ENCODE results near the gene TSKS. TPM values are rescaled to one million over a fixed set of nuclear protein-coding genes. Genes with fewer than 3 reads are reported as not detected.

The TSKS gene
- total and polyA plus RNA-seq, 2 of the 13 experiments (the other 11 are each of a cell fraction or from before 2014, with no cell fraction given) = 0.03 TPM; not detected in 1

GRCh38 chr19:49805822-49806619 lies 42.9 kb upstream of the TSKS start:
- Histone ChIP-seq H3K27me3 (ENCODE audit: control insufficient read depth in 1 of 2, insufficient read depth in 2 of 2, low read length in 2 of 2) (no peaks in the 10 kb centered on the region), H2AFZ (ENCODE audit: low read length) (no peak overlapping the region), H4K20me1 (ENCODE audit: insufficient read depth, low read length) (no peaks in the 10 kb centered on the region), H3K36me3 (replicated peaks in 1 of 2; ENCODE audit: control insufficient read depth in 1 of 2, insufficient read depth in 2 of 2, low read length in 2 of 2) (peaks cover 3 to 14% of the 10 kb centered on the region in 2 experiments; a peak in 3 of 5 replicates), H3K9me3 (ENCODE audit: low read length) (no peaks in the 10 kb centered on the region), H3K27ac (ENCODE audit: extremely low read length, insufficient read depth, low read length) (no peak overlapping the region), H3K4me2 (ENCODE audit: low read depth, low read length) (no peak overlapping the region), H3K4me1 (ENCODE audit: insufficient read depth, low read length) (peaks cover 14% of the 10 kb centered on the region), H3K9ac (ENCODE audit: insufficient read depth, low read depth, low read length) (no peak overlapping the region), H3K79me2 (ENCODE audit: insufficient read depth, low read length) (no peaks in the 10 kb centered on the region), H3K4me3 (replicated peaks in 1 of 3; ENCODE audit: insufficient read depth in 1 of 3, low read depth in 2 of 3, low read length in 3 of 3) (no peak overlapping the region)
- TF ChIP-seq ZNF629 (CRISPR knock-in tag; conservative IDR thresholded peaks at IDR 0.05) (peak; percentile 82), NFE2L1 (CRISPR knock-in tag; IDR thresholded peaks at IDR 0.05; ENCODE audit: borderline replicate concordance) (no peak), GTF2F1 (IDR thresholded peaks at IDR 0.05; ENCODE audit: low read length) (no peak)
- FAIRE-seq (no peak), DNase-seq (ENCODE audit: low spot score) (no peak), ATAC-seq (no peak)
- BruUV-seq (replicated peaks) = no TSS peak
- POLR2A ChIA-PET = no interaction called here
- WGBS (ENCODE audit: low lambda C conversion rate) = 97% methylated on average over 8 of the region's 20 CpGs
- in situ Hi-C loops (cut with HindIII; ENCODE audit: extremely low pct_ligation_motif_present, low pct_unique_long_range_greater_than_20kb) (no loop called here), intact Hi-C loops (cut with micrococcal nuclease; ENCODE audit: unreplicated experiment) (no loop called here)
- CTCF ChIA-PET (ENCODE audit: low intra/inter-chr PET ratio, low total read pairs) = no interaction called here

GRCh38 chr19:49803529-49803856 lies 40.4 kb upstream of the TSKS start:
- Histone ChIP-seq H3K27me3 (ENCODE audit: control insufficient read depth in 1 of 2, insufficient read depth in 2 of 2, low read length in 2 of 2) (no peaks in the 10 kb centered on the region), H3K4me1 (ENCODE audit: insufficient read depth, low read length) (no peaks in the 10 kb centered on the region), H3K79me2 (ENCODE audit: insufficient read depth, low read length) (no peaks in the 10 kb centered on the region), H3K27ac (ENCODE audit: extremely low read length, insufficient read depth, low read length) (no peak overlapping the region), H4K20me1 (ENCODE audit: insufficient read depth, low read length) (no peaks in the 10 kb centered on the region), H3K9ac (ENCODE audit: insufficient read depth, low read depth, low read length) (no peak overlapping the region), H3K4me2 (ENCODE audit: low read depth, low read length) (no peak overlapping the region), H3K4me3 (replicated peaks in 1 of 3; ENCODE audit: insufficient read depth in 1 of 3, low read depth in 2 of 3, low read length in 3 of 3) (no peak overlapping the region), H3K36me3 (replicated peaks in 1 of 2; ENCODE audit: control insufficient read depth in 1 of 2, insufficient read depth in 2 of 2, low read length in 2 of 2) (peaks cover 8 to 29% of the 10 kb centered on the region in 2 experiments; a peak in 4 of 5 replicates), H2AFZ (ENCODE audit: low read length) (no peak overlapping the region), H3K9me3 (ENCODE audit: low read length) (no peaks in the 10 kb centered on the region)
- BruUV-seq (replicated peaks) = no TSS peak
- CTCF ChIA-PET (ENCODE audit: low intra/inter-chr PET ratio, low total read pairs) = no interaction called here
- POLR2A ChIA-PET = no interaction called here
- intact Hi-C loops (cut with micrococcal nuclease; ENCODE audit: unreplicated experiment) = no loop called here
- WGBS (ENCODE audit: low lambda C conversion rate) = 98% methylated on average over 6 of the region's 6 CpGs
- no peak for DNase-seq (ENCODE audit: low spot score)
- in situ Hi-C loops (cut with HindIII; ENCODE audit: extremely low pct_ligation_motif_present, low pct_unique_long_range_greater_than_20kb) = no loop called here
- ATAC-seq = no peak
- FAIRE-seq = no peak
- TF ChIP-seq, protein P1, sequence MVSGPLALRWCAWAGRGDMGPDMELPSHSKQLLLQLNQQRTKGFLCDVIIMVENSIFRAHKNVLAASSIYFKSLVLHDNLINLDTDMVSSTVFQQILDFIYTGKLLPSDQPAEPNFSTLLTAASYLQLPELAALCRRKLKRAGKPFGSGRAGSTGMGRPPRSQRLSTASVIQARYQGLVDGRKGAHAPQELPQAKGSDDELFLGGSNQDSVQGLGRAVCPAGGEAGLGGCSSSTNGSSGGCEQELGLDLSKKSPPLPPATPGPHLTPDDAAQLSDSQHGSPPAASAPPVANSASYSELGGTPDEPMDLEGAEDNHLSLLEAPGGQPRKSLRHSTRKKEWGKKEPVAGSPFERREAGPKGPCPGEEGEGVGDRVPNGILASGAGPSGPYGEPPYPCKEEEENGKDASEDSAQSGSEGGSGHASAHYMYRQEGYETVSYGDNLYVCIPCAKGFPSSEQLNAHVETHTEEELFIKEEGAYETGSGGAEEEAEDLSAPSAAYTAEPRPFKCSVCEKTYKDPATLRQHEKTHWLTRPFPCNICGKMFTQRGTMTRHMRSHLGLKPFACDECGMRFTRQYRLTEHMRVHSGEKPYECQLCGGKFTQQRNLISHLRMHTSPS (CRISPR knock-in tag; IDR thresholded peaks at IDR 0.05; ENCODE audit: low read depth) = no peak
- TF ChIP-seq NFIB (CRISPR knock-in tag; IDR thresholded peaks at IDR 0.05; ENCODE audit: borderline replicate concordance) (no peak), ISL2 (CRISPR knock-in tag; IDR thresholded peaks at IDR 0.05) (no peak), MYNN (CRISPR knock-in tag; IDR thresholded peaks at IDR 0.05; ENCODE audit: low read depth) (no peak), ZNF772 (CRISPR knock-in tag; IDR thresholded peaks at IDR 0.05) (no peak), FOXA1 (IDR thresholded peaks at IDR 0.05) (no peak), FOXA1 (CRISPR knock-in tag; IDR thresholded peaks at IDR 0.05) (no peak), KDM6A (CRISPR knock-in tag; IDR thresholded peaks at IDR 0.05; ENCODE audit: low read depth) (no peak), NR2F6 (IDR thresholded peaks at IDR 0.05) (no peak), NR2F6 (CRISPR knock-in tag; IDR thresholded peaks at IDR 0.05) (no peak), ZNF468 (CRISPR knock-in tag; IDR thresholded peaks at IDR 0.05) (no peak), KMT2A (CRISPR knock-in tag; IDR thresholded peaks at IDR 0.05) (no peak), KDM5A (IDR thresholded peaks at IDR 0.05; ENCODE audit: borderline replicate concordance, low read length) (no peak), CBFB (CRISPR knock-in tag; IDR thresholded peaks at IDR 0.05) (no peak)
- TF ChIP-seq, protein P2, sequence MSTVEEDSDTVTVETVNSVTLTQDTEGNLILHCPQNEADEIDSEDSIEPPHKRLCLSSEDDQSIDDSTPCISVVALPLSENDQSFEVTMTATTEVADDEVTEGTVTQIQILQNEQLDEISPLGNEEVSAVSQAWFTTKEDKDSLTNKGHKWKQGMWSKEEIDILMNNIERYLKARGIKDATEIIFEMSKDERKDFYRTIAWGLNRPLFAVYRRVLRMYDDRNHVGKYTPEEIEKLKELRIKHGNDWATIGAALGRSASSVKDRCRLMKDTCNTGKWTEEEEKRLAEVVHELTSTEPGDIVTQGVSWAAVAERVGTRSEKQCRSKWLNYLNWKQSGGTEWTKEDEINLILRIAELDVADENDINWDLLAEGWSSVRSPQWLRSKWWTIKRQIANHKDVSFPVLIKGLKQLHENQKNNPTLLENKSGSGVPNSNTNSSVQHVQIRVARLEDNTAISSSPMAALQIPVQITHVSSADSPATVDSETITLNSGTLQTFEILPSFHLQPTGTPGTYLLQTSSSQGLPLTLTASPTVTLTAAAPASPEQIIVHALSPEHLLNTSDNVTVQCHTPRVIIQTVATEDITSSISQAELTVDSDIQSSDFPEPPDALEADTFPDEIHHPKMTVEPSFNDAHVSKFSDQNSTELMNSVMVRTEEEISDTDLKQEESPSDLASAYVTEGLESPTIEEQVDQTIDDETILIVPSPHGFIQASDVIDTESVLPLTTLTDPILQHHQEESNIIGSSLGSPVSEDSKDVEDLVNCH (CRISPR knock-in tag; IDR thresholded peaks at IDR 0.05) = no peak
